Natural killer cell treated with Interleukin-12 subunit alpha and Interleukin-12 subunit beta and Interleukin-15 and Interleukin-18, amount 100 ng/mL, for 72 hours (primary cell): ENCODE measurements around the gene CFAP221. TPM values are rescaled to one million over a fixed set of nuclear protein-coding genes. Genes with fewer than 3 reads are reported as not detected.

Experiments used
- ATAC-seq, 2 donors: fragments of 150-1000 bp; cut with Tn5 transposase in 1 of 2; sonication (Bioruptor Pico), chemical (Tn5 transposase) in 1 of 2; 2 replicates each; pipeline ENCODE4 v1.10.0; 2021
- DNase-seq: peaks from one replicate; pipeline ENCODE4 v3.0.0; 2022; ENCODE audit warnings: low spot score
- H3K27ac Mint-ChIP-seq, 2 donors: 1 replicate in 1 of 2; 2 replicates in 1 of 2; pipeline ENCODE4 v1.8.0; 2022; ENCODE audit warnings: mixed read lengths in 2 of 2, mild to moderate bottlenecking in 1 of 2, moderate library complexity in 1 of 2
- H3K27me3 Mint-ChIP-seq, 2 donors: 1 replicate in 1 of 2; 2 replicates in 1 of 2; pipeline ENCODE4 v1.8.0; 2022; ENCODE audit warnings: mixed read lengths in 2 of 2
- H3K36me3 Mint-ChIP-seq: one replicate; pipeline ENCODE4 v1.8.0; 2022; ENCODE audit warnings: mixed read lengths
- H3K4me1 Mint-ChIP-seq, 2 donors: 1 replicate in 1 of 2; 2 replicates in 1 of 2; pipeline ENCODE4 v1.8.0; 2022; ENCODE audit warnings: low read depth in 2 of 2, mixed read lengths in 2 of 2, mild to moderate bottlenecking in 1 of 2
- H3K4me3 Mint-ChIP-seq: one replicate; pipeline ENCODE4 v1.8.0; 2022; ENCODE audit warnings: mixed read lengths
- H3K9me3 Mint-ChIP-seq: 2 replicates; pipeline ENCODE4 v1.8.0; 2022; ENCODE audit warnings: mixed read lengths
- total RNA-seq, 2 donors: library from RNA; stranded (reverse); gene quantifications; one replicate each; pipeline ENCODE4 v1.2.3, GENCODE V29; 2022

CFAP221 gene
- total RNA-seq, 2 donors from 2014 or later: not detected

GRCh38 chr2:119691651-119692245 lies 147.5 kb downstream of the CFAP221 start:
- peaks cover 0 to 7% of the 10 kb centered on the region in 2 donors for H3K27me3 Mint-ChIP-seq
- no peak overlapping the region for H3K27ac Mint-ChIP-seq

GRCh38 chr2:119692310-119692709 lies 148.1 kb downstream of the CFAP221 start:
- Mint-ChIP-seq H3K4me1 (peaks cover 4 to 8% of the 10 kb centered on the region in 2 donors), H3K27me3 (peaks cover 0 to 7% of the 10 kb centered on the region in 2 donors)

More at GRCh38 chr2:119691651-119692245, 147.5 kb downstream of the CFAP221 start:
- H3K4me1 Mint-ChIP-seq: peaks cover 4 to 8% of the 10 kb centered on the region in 2 donors
- DNase-seq (no peak), ATAC-seq (no peak)
- H3K4me3 Mint-ChIP-seq: no peak overlapping the region
- H3K36me3 Mint-ChIP-seq: no peaks in the 10 kb centered on the region
- no peaks in the 10 kb centered on the region for H3K9me3 Mint-ChIP-seq

GRCh38 chr2:119692954-119693353 lies 148.7 kb downstream of the CFAP221 start:
- Mint-ChIP-seq H3K4me3 (no peak overlapping the region), H3K36me3 (no peaks in the 10 kb centered on the region), H3K27ac (no peak overlapping the region), H3K9me3 (no peaks in the 10 kb centered on the region), H3K27me3 (peaks cover 3 to 13% of the 10 kb centered on the region in 2 donors), H3K4me1 (peaks cover 4 to 8% of the 10 kb centered on the region in 2 donors)
- DNase-seq: no peak
- ATAC-seq: no peak

More at GRCh38 chr2:119692310-119692709, 148.1 kb downstream of the CFAP221 start:
- no peak overlapping the region for H3K27ac Mint-ChIP-seq
- ATAC-seq (no peak), DNase-seq (no peak)
- no peaks in the 10 kb centered on the region for H3K9me3 Mint-ChIP-seq
- no peaks in the 10 kb centered on the region for H3K36me3 Mint-ChIP-seq
- H3K4me3 Mint-ChIP-seq: no peak overlapping the region

GRCh38 chr2:119693567-119693966 lies 149.3 kb downstream of the CFAP221 start:
- DNase-seq (no peak), ATAC-seq (no peak)
- Mint-ChIP-seq H3K4me1 (peaks cover 4 to 8% of the 10 kb centered on the region in 2 donors), H3K36me3 (no peaks in the 10 kb centered on the region), H3K9me3 (no peaks in the 10 kb centered on the region), H3K27me3 (peaks cover 3 to 13% of the 10 kb centered on the region in 2 donors), H3K4me3 (no peak overlapping the region), H3K27ac (no peak overlapping the region)

GRCh38 chr2:119693967-119694366 lies 149.7 kb downstream of the CFAP221 start:
- no peaks in the 10 kb centered on the region for H3K36me3 Mint-ChIP-seq
- DNase-seq (no peak), ATAC-seq (peak in 1 of 2 donors; percentile 17)
- no peaks in the 10 kb centered on the region for H3K9me3 Mint-ChIP-seq
- H3K27ac Mint-ChIP-seq: no peak overlapping the region
- peaks cover 5 to 13% of the 10 kb centered on the region in 2 donors for H3K27me3 Mint-ChIP-seq
- no peak overlapping the region for H3K4me3 Mint-ChIP-seq
- H3K4me1 Mint-ChIP-seq: peaks cover 4 to 8% of the 10 kb centered on the region in 2 donors

GRCh38 chr2:119694470-119694844 lies 150.2 kb downstream of the CFAP221 start:
- H3K4me3 Mint-ChIP-seq: no peak overlapping the region
- no peak overlapping the region for H3K27ac Mint-ChIP-seq

GRCh38 chr2:119694845-119695521 lies 150.7 kb downstream of the CFAP221 start:
- ATAC-seq: no peak
- Mint-ChIP-seq H3K27me3 (peaks cover 6 to 22% of the 10 kb centered on the region in 2 donors), H3K4me3 (no peak overlapping the region)

More at GRCh38 chr2:119694470-119694844, 150.2 kb downstream of the CFAP221 start:
- no peak for DNase-seq
- peaks cover 4 to 8% of the 10 kb centered on the region in 2 donors for H3K4me1 Mint-ChIP-seq
- no peaks in the 10 kb centered on the region for H3K9me3 Mint-ChIP-seq
- H3K27me3 Mint-ChIP-seq: peaks cover 6 to 16% of the 10 kb centered on the region in 2 donors
- H3K36me3 Mint-ChIP-seq: no peaks in the 10 kb centered on the region
- peak in 1 of 2 donors; percentile 20 for ATAC-seq

GRCh38 chr2:119696005-119696404 lies 151.8 kb downstream of the CFAP221 start:
- DNase-seq: no peak
- Mint-ChIP-seq H3K27me3 (peaks cover 7 to 25% of the 10 kb centered on the region in 2 donors), H3K9me3 (no peaks in the 10 kb centered on the region), H3K36me3 (no peaks in the 10 kb centered on the region), H3K27ac (no peak overlapping the region), H3K4me3 (no peak overlapping the region), H3K4me1 (peaks cover 4 to 8% of the 10 kb centered on the region in 2 donors)
- ATAC-seq: no peak

More at GRCh38 chr2:119694845-119695521, 150.7 kb downstream of the CFAP221 start:
- H3K27ac Mint-ChIP-seq: no peak overlapping the region
- DNase-seq: no peak
- peaks cover 4 to 8% of the 10 kb centered on the region in 2 donors for H3K4me1 Mint-ChIP-seq
- no peaks in the 10 kb centered on the region for H3K36me3 Mint-ChIP-seq
- H3K9me3 Mint-ChIP-seq: no peaks in the 10 kb centered on the region

GRCh38 chr2:119696494-119697030 lies 152.3 kb downstream of the CFAP221 start:
- no peaks in the 10 kb centered on the region for H3K9me3 Mint-ChIP-seq
- no peak overlapping the region for H3K4me3 Mint-ChIP-seq

GRCh38 chr2:119697290-119698020 lies 153.2 kb downstream of the CFAP221 start:
- no peaks in the 10 kb centered on the region for H3K36me3 Mint-ChIP-seq
- no peak overlapping the region for H3K27ac Mint-ChIP-seq

More at GRCh38 chr2:119696494-119697030, 152.3 kb downstream of the CFAP221 start:
- no peak for DNase-seq
- H3K4me1 Mint-ChIP-seq: peaks cover 4 to 8% of the 10 kb centered on the region in 2 donors
- H3K27me3 Mint-ChIP-seq: peaks cover 12 to 31% of the 10 kb centered on the region in 2 donors
- H3K36me3 Mint-ChIP-seq: no peaks in the 10 kb centered on the region
- ATAC-seq: no peak
- H3K27ac Mint-ChIP-seq: no peak overlapping the region

GRCh38 chr2:119698246-119698645 lies 154.0 kb downstream of the CFAP221 start:
- H3K27me3 Mint-ChIP-seq: peaks cover 15 to 35% of the 10 kb centered on the region in 2 donors
- no peaks in the 10 kb centered on the region for H3K9me3 Mint-ChIP-seq
- no peak overlapping the region for H3K4me3 Mint-ChIP-seq
- no peaks in the 10 kb centered on the region for H3K36me3 Mint-ChIP-seq
- peaks cover 9 to 14% of the 10 kb centered on the region in 2 donors for H3K4me1 Mint-ChIP-seq
- no peak for DNase-seq
- no peak for ATAC-seq
- H3K27ac Mint-ChIP-seq: no peak overlapping the region

More at GRCh38 chr2:119697290-119698020, 153.2 kb downstream of the CFAP221 start:
- Mint-ChIP-seq H3K27me3 (peaks cover 15 to 35% of the 10 kb centered on the region in 2 donors), H3K4me1 (peaks cover 4 to 8% of the 10 kb centered on the region in 2 donors), H3K9me3 (no peaks in the 10 kb centered on the region), H3K4me3 (no peak overlapping the region)
- ATAC-seq: no peak
- DNase-seq: no peak

GRCh38 chr2:119699016-119699606 lies 154.9 kb downstream of the CFAP221 start:
- Mint-ChIP-seq H3K27me3 (peaks cover 15 to 35% of the 10 kb centered on the region in 2 donors), H3K9me3 (no peaks in the 10 kb centered on the region), H3K4me1 (peaks cover 8 to 11% of the 10 kb centered on the region in 2 donors), H3K27ac (no peak overlapping the region), H3K4me3 (no peak overlapping the region), H3K36me3 (no peaks in the 10 kb centered on the region)
- no peak for DNase-seq
- ATAC-seq: no peak

- Mint-ChIP-seq H3K27ac (no peak overlapping the region), H3K4me3 (no peak overlapping the region), H3K4me1 (peaks cover 18 to 21% of the 10 kb centered on the region in 2 donors), H3K36me3 (no peaks in the 10 kb centered on the region), H3K9me3 (no peaks in the 10 kb centered on the region), H3K27me3 (peaks cover 15 to 35% of the 10 kb centered on the region in 2 donors)
- DNase-seq (no peak), ATAC-seq (no peak)
Measured at GRCh38 chr2:119700866-119701265, 156.6 kb downstream of the CFAP221 start.
